ENCODE measurements around the gene PSTPIP2.
"Not testable (repeated sequence)": the region's sequence is repeated elsewhere in the genome, so short reads cannot be mapped to it uniquely, and the experiment has no call there.

GRCh38 chr18:45964913-45965312 lies 107.1 kb downstream of the PSTPIP2 start:
- TF ChIP-seq CTCF (IDR thresholded peaks at IDR 0.05; ENCODE audit: extremely low read depth in 1 of 2, insufficient read depth in 1 of 2, low read depth in 1 of 2, low read length in 2 of 2); POLR2AphosphoS5 (IDR thresholded peaks at IDR 0.05; ENCODE audit: insufficient read depth, low read depth, low read length); MYC (IDR thresholded peaks at IDR 0.05; ENCODE audit: low read depth, low read length); GATA2 (IDR thresholded peaks at IDR 0.05; ENCODE audit: insufficient read depth, insufficient read length, low read depth, low read length); MAX (IDR thresholded peaks at IDR 0.05; ENCODE audit: insufficient read depth, insufficient read length); EZH2 (IDR thresholded peaks at IDR 0.05; ENCODE audit: borderline replicate concordance, low read depth, low read length, severe bottlenecking); POLR2A (IDR thresholded peaks at IDR 0.05; ENCODE audit: low read depth, low read length); JUN (IDR thresholded peaks at IDR 0.05; ENCODE audit: borderline replicate concordance, insufficient read depth, insufficient read length, low read depth): not testable (repeated sequence)

Data from endothelial cell of umbilical vein (primary cell).